Renal cortical epithelial cell (primary cell): ENCODE results near the gene PPP1R13B. TPM values are rescaled to one million over a fixed set of nuclear protein-coding genes. Genes with fewer than 3 reads are reported as not detected.
"Not testable (repeated sequence)": the region's sequence is repeated elsewhere in the genome, so short reads cannot be mapped to it uniquely, and the experiment has no call there.

ENCODE experiments used
- DNase-seq: peaks from one replicate; pipeline ENCODE4 v3.0.0-alpha.2; 2011; ENCODE audit warnings: low read depth
- total RNA-seq: library from RNA; depleted of rRNA; stranded (reverse); fragments of >200 nt; gene quantifications from 2 replicates; pipeline ENCODE4 v1.2.3, GENCODE V29; 2014

Gene PPP1R13B
- total RNA-seq, 1 donor from 2014 or later: 18.5 TPM

- DNase-seq: no peak
Observed at GRCh38 chr14:103700753-103701490, 146.5 kb downstream of the PPP1R13B start.

- no peak for DNase-seq
Observed at GRCh38 chr14:103699901-103700752, 147.2 kb downstream of the PPP1R13B start.

GRCh38 chr14:103699261-103699661 is 148.1 kb downstream of the PPP1R13B start:
- DNase-seq: no peak

GRCh38 chr14:103698380-103699260 is 148.8 kb downstream of the PPP1R13B start:
- no peak for DNase-seq

- DNase-seq: no peak
Observed at GRCh38 chr14:103697603-103698379, 149.6 kb downstream of the PPP1R13B start.

- no peak for DNase-seq
Observed at GRCh38 chr14:103697206-103697602, 150.2 kb downstream of the PPP1R13B start.

GRCh38 chr14:103696466-103697071 is 150.8 kb downstream of the PPP1R13B start:
- DNase-seq: no peak

- no peak for DNase-seq
Observed at GRCh38 chr14:103696070-103696402, 151.3 kb downstream of the PPP1R13B start.

- DNase-seq: no peak
Observed at GRCh38 chr14:103695296-103696069, 151.9 kb downstream of the PPP1R13B start.

GRCh38 chr14:103694572-103695026 is 152.8 kb downstream of the PPP1R13B start:
- DNase-seq: no peak

- DNase-seq: no peak
Observed at GRCh38 chr14:103693515-103693914, 153.9 kb downstream of the PPP1R13B start.

- DNase-seq: no peak
Observed at GRCh38 chr14:103692871-103693270, 154.5 kb downstream of the PPP1R13B start.

- no peak for DNase-seq
Observed at GRCh38 chr14:103692159-103692558, 155.2 kb downstream of the PPP1R13B start.

GRCh38 chr14:103691655-103692054 is 155.7 kb downstream of the PPP1R13B start:
- DNase-seq: not testable (repeated sequence)

- DNase-seq: no peak
Observed at GRCh38 chr14:103690332-103690731, 157.0 kb downstream of the PPP1R13B start.

- DNase-seq: no peak
Observed at GRCh38 chr14:103688906-103689902, 158.2 kb downstream of the PPP1R13B start.

GRCh38 chr14:103688441-103688840 is 158.9 kb downstream of the PPP1R13B start:
- no peak for DNase-seq

- DNase-seq: no peak
Observed at GRCh38 chr14:103687712-103688111, 159.7 kb downstream of the PPP1R13B start.
